Left ventricle myocardium inferior (tissue), 1 donor: ENCODE results near the gene SH3BP5. TPM values are rescaled to one million over a fixed set of nuclear protein-coding genes. Genes with fewer than 3 reads are reported as not detected.
"Not testable (repeated sequence)": the region's sequence is repeated elsewhere in the genome, so short reads cannot be mapped to it uniquely, and the experiment has no call there.

ENCODE experiments used
- DNase-seq: peaks from one replicate; pipeline ENCODE4 v3.0.0-alpha.2; 2020
- H3K27ac ChIP-seq: fragments of 200-600 bp; replicated peaks from 2 replicates; pipeline ENCODE4 v1.8.0; 2021
- H3K27me3 ChIP-seq: fragments of 200-600 bp; 2 replicates; pipeline ENCODE4 v1.8.0; 2021; ENCODE audit warnings: low read depth
- H3K36me3 ChIP-seq: fragments of 200-600 bp; 2 replicates; pipeline ENCODE4 v1.8.0; 2021
- H3K4me1 ChIP-seq: fragments of 200-600 bp; 2 replicates; pipeline ENCODE4 v1.8.0; 2021
- H3K4me3 ChIP-seq: fragments of 200-600 bp; 2 replicates; pipeline ENCODE4 v1.8.0; 2021; ENCODE audit warnings: mild to moderate bottlenecking, moderate library complexity
- H3K9me3 ChIP-seq: fragments of 200-600 bp; replicated peaks from 2 replicates; pipeline ENCODE4 v1.8.0; 2021
- CTCF ChIP-seq: fragments of 200-600 bp; IDR thresholded peaks from 2 replicates; pipeline ENCODE4 v1.8.0; 2021; ENCODE audit warnings: antibody characterized with exemption, mild to moderate bottlenecking, borderline replicate concordance
- intact Hi-C: fragments of 100-400 bp; cut with micrococcal nuclease; formaldehyde crosslinking; loops from one replicate; pipeline ENCODE4 v1.11.0; 2022
- total RNA-seq: library from RNA; stranded (reverse); fragmentation: NEBNext Ultra II Directional; extraction: Animal tissue kit (Norgen Biotek cat#: 25700); gene quantifications from one replicate; pipeline ENCODE4 v1.2.1, GENCODE V29; 2021
- donor health status: DM: no; HTN: yes; CAD: no; lungs with severe emphysema.

Gene SH3BP5
- total RNA-seq, 1 donor from 2014 or later, result 8.8 TPM

DNA sequence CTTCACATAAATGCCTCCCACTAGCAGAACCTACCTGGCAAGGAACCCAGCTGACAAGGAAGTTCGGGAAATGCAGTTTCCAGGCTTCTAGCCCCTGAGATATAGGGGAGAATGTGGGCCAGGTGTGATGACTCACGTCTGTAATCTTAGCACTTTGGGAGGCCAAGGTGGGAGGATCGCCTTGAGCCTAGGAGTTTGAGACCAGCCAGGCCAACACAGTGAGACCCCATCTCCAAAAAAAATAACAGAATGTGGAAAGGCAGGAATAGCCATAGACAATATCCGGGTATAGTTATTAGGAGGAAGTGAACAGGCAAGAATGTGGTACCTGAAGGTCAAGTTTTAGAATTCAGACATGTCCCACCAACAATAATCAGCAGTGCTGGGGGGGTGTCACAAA, 40.5 kb upstream of the SH3BP5 start:
- Histone ChIP-seq H3K27me3 (no peaks in the 10 kb centered on the region), H3K4me1 (peaks cover 4% of the 10 kb centered on the region), H3K27ac (no peak overlapping the region), H3K9me3 (no peaks in the 10 kb centered on the region), H3K36me3 (no peaks in the 10 kb centered on the region), H3K4me3 (no peak overlapping the region)
- no peak for TF ChIP-seq CTCF
- intact Hi-C loops, result no loop called here
- no peak for DNase-seq

- no peak for TF ChIP-seq CTCF
- intact Hi-C loops, result no loop called here
- Histone ChIP-seq H3K27me3 (no peaks in the 10 kb centered on the region), H3K4me3 (no peak overlapping the region), H3K27ac (peak overlapping the region; percentile 16), H3K9me3 (no peaks in the 10 kb centered on the region), H3K36me3 (no peaks in the 10 kb centered on the region), H3K4me1 (no peaks in the 10 kb centered on the region)
- DNase-seq, result no peak
These were observed 36.3 kb upstream of the SH3BP5 start for GRCh38 chr3:15368561-15369135.

DNA sequence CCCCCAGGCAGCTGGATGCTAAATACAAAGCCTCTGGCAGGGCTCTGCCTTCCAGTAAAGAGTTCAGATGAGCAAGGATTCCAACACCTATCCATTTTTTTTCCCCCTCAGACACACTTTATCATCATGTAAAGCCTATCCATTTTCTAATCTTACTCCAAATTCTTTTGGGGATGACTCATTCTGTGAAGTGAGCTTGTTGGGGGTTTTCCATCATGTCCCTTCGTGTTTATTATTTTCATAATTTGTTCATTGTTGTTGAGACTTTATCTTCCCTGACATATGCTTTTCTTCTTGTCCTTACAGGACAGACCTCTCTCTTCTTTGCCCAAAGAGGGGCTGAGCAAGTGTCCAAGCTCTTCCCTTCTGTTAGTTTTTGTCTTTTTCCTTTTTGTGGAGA, 34.7 kb upstream of the SH3BP5 start:
- no peaks in the 10 kb centered on the region for H3K27me3 ChIP-seq
- intact Hi-C loops, result no loop called here
- H3K9me3 ChIP-seq, result no peaks in the 10 kb centered on the region

GRCh38 chr3:15364078-15364477, 31.7 kb upstream of the SH3BP5 start:
- intact Hi-C loops, result not testable (repeated sequence)

More for the DNA sequence above, 34.7 kb upstream of the SH3BP5 start:
- Histone ChIP-seq H3K36me3 (no peaks in the 10 kb centered on the region), H3K4me3 (no peak overlapping the region), H3K27ac (no peak overlapping the region), H3K4me1 (no peaks in the 10 kb centered on the region)
- no peak for DNase-seq
- TF ChIP-seq CTCF, result no peak

GRCh38 chr3:15361494-15362214, 29.3 kb upstream of the SH3BP5 start:
- no peak for DNase-seq
- Histone ChIP-seq H3K36me3 (no peaks in the 10 kb centered on the region), H3K9me3 (no peaks in the 10 kb centered on the region), H3K4me1 (no peaks in the 10 kb centered on the region), H3K4me3 (no peak overlapping the region), H3K27ac (peak overlapping the region; percentile 16), H3K27me3 (no peaks in the 10 kb centered on the region)
- intact Hi-C loops, result no loop called here
- TF ChIP-seq CTCF, result no peak

More at GRCh38 chr3:15364078-15364477, 31.7 kb upstream of the SH3BP5 start:
- H3K27me3 ChIP-seq, H3K36me3 ChIP-seq, H3K27ac ChIP-seq, H3K4me3 ChIP-seq, H3K4me1 ChIP-seq, H3K9me3 ChIP-seq, DNase-seq: not testable (repeated sequence)

GRCh38 chr3:15360788-15361493, 28.6 kb upstream of the SH3BP5 start:
- TF ChIP-seq CTCF, result no peak
- Histone ChIP-seq H3K27ac (no peak overlapping the region), H3K4me1 (no peaks in the 10 kb centered on the region), H3K36me3 (no peaks in the 10 kb centered on the region), H3K9me3 (no peaks in the 10 kb centered on the region), H3K4me3 (no peak overlapping the region), H3K27me3 (no peaks in the 10 kb centered on the region)
- intact Hi-C loops, result no loop called here
- DNase-seq, result no peak
